Activated naive CD4-positive, alpha-beta T cell treated with anti-CD3 and anti-CD28 coated beads, Interleukin-2, amount 50 U/mL, for 16 hours (primary cell): ENCODE results near the gene ATP6V1G1.

Experiments used
- DNase-seq: peaks from one replicate; pipeline ENCODE4 v3.0.0-alpha.2; 2020

Gene ATP6V1G1

DNA sequence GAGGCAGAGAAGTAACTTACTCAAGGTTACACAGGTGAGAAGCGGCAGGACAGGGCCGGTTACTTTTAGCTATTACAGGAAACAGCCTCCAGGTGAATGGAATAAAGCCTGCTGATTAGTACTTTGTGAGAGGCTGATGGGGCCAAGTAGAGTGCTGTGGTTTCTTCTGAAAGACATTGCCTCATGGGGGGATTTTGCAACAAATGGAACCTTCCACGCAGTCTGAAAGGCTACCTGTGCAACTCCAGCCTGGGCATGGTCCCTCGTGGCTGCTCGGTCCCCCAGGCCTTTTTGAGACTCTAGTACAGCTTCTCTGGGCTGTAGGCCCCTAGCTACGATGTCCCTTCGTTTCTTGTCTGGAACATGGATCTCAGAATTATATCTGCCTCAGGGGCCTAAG is 25.5 kb downstream of the ATP6V1G1 start:
- no peak for DNase-seq

DNA sequence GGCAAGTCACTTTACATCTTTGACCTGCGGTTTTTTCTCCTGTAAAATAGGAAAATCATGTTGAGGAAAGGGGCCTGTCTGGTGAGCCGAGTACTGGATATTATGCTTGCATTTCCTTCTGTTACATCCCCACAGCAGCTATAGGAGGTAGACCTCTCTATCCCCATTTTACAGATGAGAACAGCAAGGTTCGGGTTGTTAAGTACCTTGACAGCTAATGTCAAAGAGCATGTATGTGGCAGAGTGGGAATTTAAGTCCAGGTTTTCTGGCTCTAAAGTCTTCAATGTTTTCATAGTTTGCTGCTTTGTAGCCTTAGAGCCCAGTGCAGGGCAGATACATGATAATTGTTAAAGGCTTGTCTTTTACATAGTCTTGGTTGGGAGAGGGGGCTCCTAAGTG is 26.4 kb downstream of the ATP6V1G1 start:
- DNase-seq = no peak

DNA sequence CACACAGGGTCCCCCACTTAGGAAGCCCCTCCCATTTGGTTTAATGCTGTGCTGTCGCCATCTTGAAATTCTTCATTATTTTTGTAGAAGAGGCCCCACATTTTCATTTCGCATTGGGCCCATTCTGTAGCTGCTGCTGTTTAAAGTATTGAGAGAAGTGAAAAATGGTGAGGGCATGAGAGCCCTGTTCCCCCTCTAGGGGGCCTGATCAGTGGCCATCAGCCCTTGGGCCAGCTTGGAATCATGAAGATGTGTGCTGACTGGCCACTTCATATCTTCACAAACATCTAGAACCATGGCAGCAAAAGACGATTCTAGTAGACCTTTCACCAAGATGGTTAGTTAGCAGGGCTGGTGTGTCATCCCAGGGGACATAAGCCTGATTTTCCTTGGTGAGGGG is 26.8 kb downstream of the ATP6V1G1 start:
- no peak for DNase-seq

DNA sequence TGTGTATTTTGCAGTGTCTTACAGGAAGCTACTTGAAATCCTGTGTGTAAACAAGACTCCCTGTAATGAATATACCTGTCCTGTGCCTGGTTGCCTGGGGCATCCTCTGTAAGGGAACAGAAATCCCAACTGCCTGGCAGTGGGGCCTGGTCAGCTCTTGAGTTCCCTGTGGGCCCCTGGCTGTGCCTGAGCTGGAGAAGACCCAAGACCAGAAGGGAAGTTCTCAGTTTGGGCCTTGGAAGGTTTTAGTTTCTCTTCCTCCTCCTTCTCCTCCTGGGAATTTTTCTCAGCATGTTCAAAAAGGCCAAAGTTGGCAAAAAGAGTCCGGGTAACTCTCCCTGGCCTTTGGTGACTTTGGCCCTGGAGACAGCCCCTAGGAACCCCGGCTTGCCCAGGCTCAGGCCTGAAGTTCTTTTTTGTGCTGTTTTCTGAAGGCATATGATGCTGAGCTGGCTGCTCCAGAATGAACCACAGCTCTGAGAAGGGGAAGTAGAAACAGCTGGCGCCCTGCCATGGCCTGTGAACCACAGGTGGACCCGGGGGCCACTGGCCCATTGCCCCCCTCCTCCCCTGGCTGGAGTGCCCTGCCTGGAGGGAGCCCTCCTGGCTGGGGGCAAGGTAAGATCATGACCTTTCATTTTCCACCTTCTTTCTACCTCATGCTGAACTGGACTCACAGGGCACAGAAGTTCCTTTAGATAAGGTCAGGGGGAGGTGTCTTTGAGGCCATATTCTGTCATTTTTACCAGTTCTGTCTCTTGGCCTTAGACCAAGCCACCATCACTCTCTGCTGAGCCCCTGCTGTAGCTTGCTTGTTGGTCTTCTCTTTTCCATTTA is 29.3 kb downstream of the ATP6V1G1 start:
- no peak for DNase-seq

DNA sequence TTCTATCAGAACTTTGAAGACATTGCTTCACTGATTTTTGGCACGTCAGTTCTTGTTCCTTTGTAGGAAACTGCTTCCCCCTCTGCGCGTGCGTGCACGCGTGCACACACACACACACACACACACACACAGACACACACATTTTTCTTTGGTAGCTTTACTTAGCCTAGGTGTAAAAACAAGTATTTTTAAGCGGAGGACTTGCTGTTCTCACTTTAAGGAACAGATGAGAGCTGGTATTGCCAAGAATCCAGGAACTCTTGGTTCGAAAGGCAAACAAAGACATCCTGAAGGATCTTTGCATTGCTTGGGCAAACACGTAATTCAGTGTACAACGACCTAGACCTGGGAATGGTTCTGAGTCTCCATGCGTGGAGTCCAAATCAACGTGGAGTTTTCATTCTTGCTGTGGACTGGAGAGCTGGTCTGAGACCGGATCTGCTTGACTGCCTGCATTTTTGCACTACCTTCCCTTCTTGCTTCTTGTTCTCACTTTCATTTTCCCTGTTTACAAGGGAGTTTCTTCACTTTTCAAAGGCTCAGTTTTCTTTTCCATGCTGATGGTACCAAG is 31.7 kb downstream of the ATP6V1G1 start:
- no peak for DNase-seq

DNA sequence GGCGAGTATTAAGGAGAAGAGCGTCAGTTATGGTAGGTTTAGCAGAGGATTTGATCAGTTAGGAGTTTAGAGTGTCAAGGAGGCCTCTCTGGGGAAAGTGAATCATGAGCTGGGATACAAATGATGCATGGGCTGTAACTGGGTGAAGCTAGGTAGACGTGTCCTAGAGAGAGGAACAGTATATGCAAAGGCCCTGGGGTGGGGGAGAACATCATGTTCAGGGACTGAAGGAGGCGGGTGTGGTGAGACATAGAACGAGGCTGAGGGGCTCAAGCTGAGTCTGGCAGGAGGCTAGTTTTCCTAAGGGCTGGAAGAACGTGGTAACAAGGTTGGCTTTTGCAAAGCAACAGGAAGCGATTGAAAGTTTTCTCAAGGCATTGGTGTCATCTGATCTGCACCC is 34.0 kb downstream of the ATP6V1G1 start:
- no peak for DNase-seq

DNA sequence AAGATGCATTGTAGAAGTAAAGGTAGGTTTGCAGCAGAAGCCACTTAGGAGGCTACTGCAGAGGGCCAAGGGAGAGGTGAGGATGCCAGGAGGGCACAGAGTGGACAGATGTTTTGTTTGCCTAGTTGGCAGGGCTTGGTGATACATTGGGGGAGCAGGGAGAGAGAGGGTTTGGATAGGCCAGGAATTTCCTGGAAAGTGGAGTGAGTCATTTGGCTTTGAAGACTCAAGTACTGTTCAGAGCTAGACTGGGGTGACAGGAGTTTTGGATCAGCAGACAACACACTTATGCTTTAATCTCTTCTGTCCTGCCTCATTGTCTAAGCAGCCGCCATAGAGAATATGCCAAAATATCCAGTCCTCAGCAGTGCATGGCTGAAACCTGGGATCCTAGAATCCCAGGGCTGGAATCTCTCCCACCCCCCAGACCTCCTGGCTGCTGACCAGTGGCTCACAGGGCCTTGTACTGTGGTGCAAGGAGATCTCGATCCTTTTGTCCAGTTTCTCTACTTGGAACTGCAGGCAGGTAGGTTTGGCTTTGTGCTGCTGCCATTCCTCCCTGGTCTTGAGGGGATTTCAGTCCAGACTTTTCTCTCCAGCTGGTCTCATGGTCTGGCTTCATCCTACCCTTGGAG is 34.5 kb downstream of the ATP6V1G1 start:
- no peak for DNase-seq

DNA sequence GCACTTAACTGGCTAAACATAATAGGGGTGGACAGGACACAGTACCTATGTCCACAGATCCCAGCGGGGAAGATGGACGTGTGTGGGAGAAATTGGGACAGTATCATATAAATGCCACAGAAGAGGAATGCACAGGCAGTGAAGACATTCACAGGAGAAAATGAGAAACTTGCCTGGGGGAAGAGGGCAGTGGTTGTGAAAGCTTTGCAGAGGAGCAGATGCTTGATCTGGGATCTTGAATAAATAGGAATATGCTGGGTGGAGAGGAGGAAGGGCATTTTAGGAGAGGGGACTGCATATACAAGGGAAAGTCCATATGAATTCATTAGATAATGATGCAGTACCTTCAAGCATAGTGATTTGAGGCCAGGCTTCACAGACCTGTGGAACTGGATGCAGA is 37.1 kb downstream of the ATP6V1G1 start:
- DNase-seq = no peak

DNA sequence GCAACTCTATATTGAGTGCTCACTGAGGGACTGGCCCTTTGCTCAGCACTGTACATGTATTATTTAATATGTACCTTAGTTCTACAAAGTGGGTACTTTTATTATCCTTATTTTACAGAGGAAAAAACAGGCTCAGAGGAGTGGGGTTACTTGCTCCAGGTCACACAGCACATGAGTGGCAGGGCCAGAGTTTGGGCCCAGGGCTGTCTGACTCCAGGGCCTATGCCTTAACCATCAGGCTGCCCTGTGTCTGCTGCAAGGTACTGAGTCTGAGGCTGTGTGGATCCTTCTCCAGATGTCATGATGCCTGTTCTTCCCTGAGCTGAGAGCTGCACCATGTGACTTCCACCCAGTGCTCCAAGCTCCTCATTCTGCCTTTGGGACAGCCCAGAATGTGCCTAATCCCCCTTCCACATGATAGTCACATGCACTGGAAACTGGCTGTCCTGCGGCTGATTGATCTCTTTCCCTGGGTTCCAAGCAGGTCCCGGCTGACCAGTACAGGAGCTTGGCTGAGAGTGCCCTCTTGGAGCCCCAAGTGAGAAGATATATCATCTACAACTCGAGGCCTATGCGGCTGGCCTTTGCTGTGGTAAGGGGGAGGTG is 38.9 kb downstream of the ATP6V1G1 start:
- no peak for DNase-seq

DNA sequence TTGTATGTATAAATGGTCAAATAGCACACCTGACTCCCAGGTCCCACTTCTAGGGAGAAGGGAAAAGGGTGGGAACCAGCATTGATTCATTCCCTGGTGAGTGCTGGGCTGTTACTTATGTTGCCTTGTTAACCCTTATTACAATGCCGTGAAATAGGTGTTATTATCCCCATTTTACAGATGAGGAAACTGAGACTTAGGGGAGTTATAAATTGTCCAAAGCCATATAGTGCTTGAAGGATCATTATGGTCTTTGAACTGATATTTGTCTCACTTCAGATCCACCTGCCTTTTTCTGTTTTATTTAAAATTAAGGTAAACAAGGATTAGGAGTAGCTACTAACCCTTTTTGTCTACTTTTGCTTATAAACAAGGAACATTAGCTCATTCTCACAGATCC is 40.0 kb downstream of the ATP6V1G1 start:
- DNase-seq = no peak

DNA sequence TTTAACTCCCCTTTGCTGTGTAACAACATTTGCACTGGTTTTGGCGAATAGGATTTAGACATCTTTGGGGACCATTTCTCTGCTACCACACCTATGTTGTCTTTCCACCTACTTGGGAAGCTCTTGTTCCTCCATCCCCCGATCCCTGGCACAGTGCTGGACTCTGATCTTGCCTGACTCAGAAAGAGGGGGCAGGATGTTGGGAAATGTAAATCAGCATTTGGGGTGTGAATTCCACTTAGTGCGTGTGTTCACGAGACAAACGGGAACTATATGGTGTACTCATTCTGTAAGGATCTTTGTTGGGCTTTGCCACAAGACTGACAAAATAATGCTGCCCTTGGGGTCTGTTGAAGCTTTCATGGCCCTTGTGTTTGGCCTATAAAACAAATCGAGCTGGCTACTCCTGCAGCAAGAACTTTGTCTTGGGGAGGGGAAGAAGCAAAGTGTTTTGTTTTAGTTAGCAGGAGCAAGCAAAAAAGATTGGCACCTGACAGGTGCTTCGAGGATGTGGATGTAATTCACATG is 42.1 kb downstream of the ATP6V1G1 start:
- DNase-seq = no peak

DNA sequence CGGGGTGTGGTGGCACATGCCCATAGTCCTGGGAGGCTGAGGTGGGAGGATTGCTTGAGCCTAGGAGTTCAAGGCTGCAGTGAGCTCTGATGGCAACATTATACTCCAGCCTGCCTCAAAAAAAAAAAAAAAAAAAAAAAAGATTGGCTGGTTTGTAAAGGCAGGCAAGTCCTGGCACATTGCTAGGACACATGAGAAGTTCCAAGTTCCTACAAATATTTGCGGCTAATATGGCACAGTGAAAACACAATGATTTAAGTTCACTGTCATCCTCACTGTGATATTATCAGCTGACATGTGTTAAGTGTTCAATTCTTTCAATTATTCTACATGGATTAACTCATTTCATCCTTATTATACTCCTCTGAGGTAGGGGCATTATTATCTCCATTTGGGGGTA is 43.6 kb downstream of the ATP6V1G1 start:
- no peak for DNase-seq

DNA sequence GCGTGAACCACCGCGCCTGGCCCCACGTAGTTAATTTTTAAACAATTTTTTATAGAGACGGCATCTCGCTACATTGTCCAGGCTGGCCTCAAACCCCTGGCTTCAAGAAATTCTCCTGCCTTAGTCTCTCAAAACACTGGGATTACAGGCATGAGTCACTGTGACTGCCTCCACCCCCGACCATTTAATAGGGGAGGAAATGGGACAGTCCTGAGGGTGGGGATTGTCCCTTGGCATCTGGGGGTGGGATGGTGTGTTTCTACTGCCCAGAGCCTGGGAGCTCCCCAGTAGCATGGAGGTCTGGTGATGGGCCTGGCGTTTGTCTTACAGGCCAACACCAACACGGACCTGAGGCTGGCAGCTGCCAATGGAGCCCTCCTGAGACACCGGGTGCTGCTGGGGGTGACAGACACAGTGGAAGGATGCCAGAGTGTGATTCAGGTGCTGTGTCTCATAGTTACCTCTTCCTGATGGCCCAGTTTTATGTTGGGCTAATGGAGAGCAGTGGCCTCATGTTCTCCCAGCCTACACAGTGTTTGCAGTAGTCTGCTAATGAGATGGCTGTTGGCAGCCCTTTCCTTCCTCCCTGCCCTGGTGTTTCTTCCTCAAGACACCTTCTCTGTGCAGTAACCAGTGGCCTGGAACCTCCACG is 46.0 kb downstream of the ATP6V1G1 start:
- DNase-seq = no peak

DNA sequence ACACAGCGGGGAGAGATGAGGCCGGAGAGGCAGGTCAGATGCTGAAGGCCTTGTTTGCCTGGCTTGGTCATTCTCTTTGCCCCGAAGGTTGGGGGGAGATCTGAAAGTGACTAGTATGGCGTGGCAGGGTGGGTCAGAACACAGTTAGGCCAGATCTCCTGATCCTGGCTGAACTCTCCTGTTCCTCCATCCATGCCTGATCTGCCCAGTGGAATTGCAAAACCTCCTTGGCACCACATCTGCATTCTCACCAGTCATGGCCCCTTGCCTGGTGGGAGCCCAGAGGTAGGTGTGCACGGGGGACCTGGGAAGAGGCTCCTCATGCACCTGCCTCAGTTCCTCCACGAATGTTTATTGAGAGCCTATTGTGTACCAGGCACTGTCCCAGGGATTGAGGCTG is 46.8 kb downstream of the ATP6V1G1 start:
- no peak for DNase-seq

DNA sequence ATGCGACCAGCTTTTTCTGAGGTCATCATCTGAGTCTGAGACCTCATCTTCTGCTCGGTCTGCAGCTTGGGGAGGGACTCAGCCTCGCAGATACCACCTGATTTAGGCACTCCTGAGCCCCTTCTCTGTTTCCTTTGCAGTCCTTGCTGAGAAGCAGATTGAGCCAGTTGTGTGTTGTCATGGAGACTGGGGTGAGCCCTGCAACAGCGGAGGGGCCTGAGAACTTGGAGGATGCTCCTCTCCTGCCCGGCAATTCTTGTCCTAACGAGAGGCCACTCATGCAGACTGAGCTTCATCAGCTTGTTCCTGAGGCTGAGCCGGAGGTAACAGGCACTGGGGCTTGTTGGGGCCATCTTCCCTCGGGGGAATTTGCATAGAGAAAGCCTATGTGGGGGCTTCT is 50.8 kb downstream of the ATP6V1G1 start:
- no peak for DNase-seq

DNA sequence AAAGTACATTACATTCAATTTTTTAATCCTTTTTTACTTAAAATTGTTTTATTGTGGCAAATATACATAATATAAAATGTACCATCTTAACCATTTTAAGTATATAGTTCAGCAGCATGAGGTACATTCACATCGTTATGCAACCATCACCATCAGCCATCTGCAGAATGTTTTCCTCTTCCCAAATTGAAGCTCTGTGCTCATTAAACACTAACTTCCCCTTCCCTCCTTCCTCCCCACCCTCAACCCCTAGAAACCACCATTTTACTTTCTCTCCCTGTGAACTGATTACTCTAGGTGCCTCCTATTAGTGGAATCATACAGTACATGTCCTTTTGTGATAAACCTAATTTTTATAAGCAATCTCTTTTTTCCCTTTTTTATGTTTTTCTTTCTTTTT is 54.4 kb downstream of the ATP6V1G1 start:
- no peak for DNase-seq

DNA sequence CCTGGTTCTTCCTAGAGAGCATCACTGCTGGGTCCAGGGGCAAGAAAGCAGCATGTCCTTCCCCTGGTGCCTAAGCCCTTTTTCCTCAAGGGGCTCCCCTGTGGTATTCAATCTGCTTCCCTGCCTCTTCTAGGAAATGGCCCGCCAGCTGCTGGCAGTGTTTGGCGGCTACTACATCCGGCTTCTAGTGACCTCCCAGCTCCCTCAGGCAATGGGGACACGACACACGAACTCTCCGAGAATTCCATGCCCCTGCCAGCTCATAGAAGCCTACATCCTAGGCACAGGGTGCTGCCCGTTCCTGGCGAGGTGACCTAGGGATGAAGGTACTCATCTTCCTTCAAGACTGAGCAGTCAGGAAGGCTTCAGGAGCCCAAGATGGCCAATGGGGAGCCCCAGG is 55.4 kb downstream of the ATP6V1G1 start:
- DNase-seq = no peak

DNA sequence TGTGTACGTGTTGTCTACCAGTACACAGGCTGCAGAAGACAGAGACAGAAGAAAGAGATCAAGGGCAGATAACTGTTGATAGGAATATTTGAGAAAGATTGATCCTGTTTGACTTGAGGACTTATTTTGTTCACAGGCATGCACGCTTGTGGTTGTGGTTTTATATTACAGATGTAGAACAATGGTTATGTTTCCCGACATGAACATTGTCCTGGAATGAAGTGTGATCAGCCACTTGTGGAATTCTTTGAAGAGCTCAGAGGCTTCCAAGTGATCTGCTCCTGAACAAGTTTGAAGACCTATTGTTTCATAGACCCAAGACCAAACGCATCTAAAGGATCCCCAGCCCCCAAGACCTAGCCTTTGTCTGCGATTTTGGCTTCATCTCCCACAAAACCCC is 56.3 kb downstream of the ATP6V1G1 start:
- no peak for DNase-seq
